Osteocyte (in vitro differentiated cells): ENCODE results near the gene GPC6. TPM values are rescaled to one million over a fixed set of nuclear protein-coding genes. Genes with fewer than 3 reads are reported as not detected.

Experiments
- DNase-seq: peaks from one replicate; pipeline ENCODE4 v3.0.0; 2021; ENCODE audit warnings: mixed read lengths; ENCODE audit not compliant: unreplicated experiment; ENCODE audit errors: extremely low spot score
- H3K27ac Mint-ChIP-seq: one replicate; pipeline ENCODE4 v1.8.0; 2021; ENCODE audit warnings: mild to moderate bottlenecking, mixed read lengths; ENCODE audit not compliant: unreplicated experiment
- H3K27me3 Mint-ChIP-seq: one replicate; pipeline ENCODE4 v1.8.0; 2021; ENCODE audit warnings: mixed read lengths; ENCODE audit not compliant: unreplicated experiment
- H3K36me3 Mint-ChIP-seq: one replicate; pipeline ENCODE4 v1.8.0; 2021; ENCODE audit warnings: mixed read lengths; ENCODE audit not compliant: unreplicated experiment
- H3K4me1 Mint-ChIP-seq: one replicate; pipeline ENCODE4 v1.8.0; 2021; ENCODE audit warnings: mixed read lengths; ENCODE audit not compliant: unreplicated experiment
- H3K4me3 Mint-ChIP-seq: one replicate; pipeline ENCODE4 v1.8.0; 2021; ENCODE audit warnings: mild to moderate bottlenecking, moderate library complexity, mixed read lengths; ENCODE audit not compliant: unreplicated experiment
- H3K9me3 Mint-ChIP-seq: one replicate; pipeline ENCODE4 v1.8.0; 2021; ENCODE audit warnings: mixed read lengths; ENCODE audit not compliant: unreplicated experiment
- CTCF ChIP-seq: fragments of 200-600 bp; sonication (generic); IDR thresholded peaks from 2 replicates; pipeline ENCODE4 v1.5.0; 2021; ENCODE audit warnings: antibody characterized with exemption, mild to moderate bottlenecking, moderate library complexity
- total RNA-seq: library from RNA; stranded (reverse); gene quantifications from 2 replicates; pipeline ENCODE4 v1.2.1, GENCODE V29; 2021

The GPC6 gene
- total RNA-seq, 1 donor from 2014 or later = 125 TPM

DNA sequence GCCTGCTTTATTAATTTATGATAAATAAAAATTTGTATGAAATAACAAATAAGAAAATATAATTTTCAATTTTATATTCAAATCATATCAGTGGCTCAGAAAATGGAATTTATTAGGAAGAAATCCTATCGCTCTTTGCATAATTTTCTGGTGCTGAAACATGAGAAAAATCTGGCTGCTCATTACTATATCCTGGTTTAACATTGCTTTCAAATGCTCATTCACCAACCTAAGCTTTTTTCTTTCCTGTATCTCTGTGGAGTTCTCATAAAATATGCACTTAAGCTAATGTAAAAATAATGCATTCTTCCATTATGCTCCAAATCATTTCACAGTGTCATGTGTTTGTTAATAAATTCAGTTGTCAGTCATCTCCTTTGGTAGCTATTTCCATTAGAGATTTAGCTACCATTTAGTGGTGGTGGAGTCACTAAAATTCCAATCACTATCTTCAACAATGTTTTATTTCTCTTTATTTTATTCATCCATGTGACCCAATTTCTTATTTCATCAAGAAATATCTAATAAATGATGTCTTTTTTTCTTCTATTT, 754.9 kb downstream of the GPC6 start:
- no peaks in the 10 kb centered on the region for H3K27me3 Mint-ChIP-seq
- no peak overlapping the region for H3K4me3 Mint-ChIP-seq
- no peak for TF ChIP-seq CTCF
- no peak for DNase-seq
- H3K4me1 Mint-ChIP-seq = peaks cover 25% of the 10 kb centered on the region
- peaks cover 8% of the 10 kb centered on the region for H3K36me3 Mint-ChIP-seq
- no peak overlapping the region for H3K27ac Mint-ChIP-seq
- peaks cover 13% of the 10 kb centered on the region for H3K9me3 Mint-ChIP-seq

DNA sequence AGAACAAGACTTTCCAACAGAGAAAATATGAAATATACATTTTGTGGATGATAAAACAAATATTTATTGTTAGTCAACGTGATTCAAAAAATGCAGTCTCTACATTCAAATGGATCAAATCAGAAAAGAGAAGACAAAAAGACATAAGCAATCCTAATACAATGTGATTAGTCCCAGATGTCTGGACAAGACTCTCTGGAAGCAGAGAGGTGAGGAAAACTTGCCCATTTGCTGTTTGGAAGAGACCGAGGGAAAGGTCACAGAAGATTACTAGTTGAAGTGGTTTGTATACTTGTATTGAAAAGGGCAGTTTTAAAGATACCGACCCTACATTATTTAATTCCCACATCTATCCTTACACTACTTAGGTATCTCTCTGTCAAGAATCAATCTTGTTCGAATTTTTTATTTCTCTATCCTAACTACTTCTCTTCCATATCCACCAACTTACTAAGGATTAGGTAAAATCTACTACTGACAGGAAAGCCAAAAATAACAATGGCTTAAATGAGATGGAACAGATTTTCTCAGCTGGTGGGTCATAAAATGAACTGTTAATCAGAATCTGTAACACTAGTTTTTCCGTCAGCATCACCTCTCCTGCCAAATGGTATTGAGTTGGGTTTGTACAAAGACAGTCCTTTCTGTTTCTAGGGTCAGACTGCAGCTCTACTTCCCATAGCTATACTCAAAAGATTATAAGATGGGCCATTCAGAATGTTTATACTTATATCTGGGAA, 755.7 kb downstream of the GPC6 start:
- H3K36me3 Mint-ChIP-seq = peaks cover 10% of the 10 kb centered on the region
- no peak overlapping the region for H3K4me3 Mint-ChIP-seq
- TF ChIP-seq CTCF = no peak
- no peak overlapping the region for H3K27ac Mint-ChIP-seq
- no peaks in the 10 kb centered on the region for H3K27me3 Mint-ChIP-seq
- no peak for DNase-seq
- H3K4me1 Mint-ChIP-seq = peaks cover 25% of the 10 kb centered on the region
- H3K9me3 Mint-ChIP-seq = peaks cover 13% of the 10 kb centered on the region

DNA sequence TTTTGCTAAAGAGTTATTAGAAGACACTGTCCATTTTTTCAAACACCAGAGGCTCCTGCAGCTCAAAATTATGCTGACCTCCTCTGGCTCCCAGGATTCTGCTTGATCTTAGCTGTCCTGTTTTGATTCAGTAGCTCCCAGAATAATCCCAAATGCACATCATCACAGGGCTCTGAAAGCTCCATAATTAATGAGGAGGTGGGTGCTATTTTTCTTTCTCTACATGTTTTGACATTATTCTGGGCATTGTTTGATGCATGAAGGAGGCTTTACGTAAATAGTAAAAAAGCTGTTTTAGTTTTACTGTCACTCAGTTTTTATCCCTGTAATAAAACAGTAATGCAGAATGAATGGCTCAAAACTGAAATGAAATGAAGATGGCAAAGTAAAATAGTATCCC, 757.4 kb downstream of the GPC6 start:
- no peaks in the 10 kb centered on the region for H3K27me3 Mint-ChIP-seq
- peaks cover 4% of the 10 kb centered on the region for H3K9me3 Mint-ChIP-seq
- H3K4me3 Mint-ChIP-seq = no peak overlapping the region
- no peak overlapping the region for H3K27ac Mint-ChIP-seq
- TF ChIP-seq CTCF = no peak
- peaks cover 7% of the 10 kb centered on the region for H3K36me3 Mint-ChIP-seq
- DNase-seq = no peak
- H3K4me1 Mint-ChIP-seq = peaks cover 25% of the 10 kb centered on the region

DNA sequence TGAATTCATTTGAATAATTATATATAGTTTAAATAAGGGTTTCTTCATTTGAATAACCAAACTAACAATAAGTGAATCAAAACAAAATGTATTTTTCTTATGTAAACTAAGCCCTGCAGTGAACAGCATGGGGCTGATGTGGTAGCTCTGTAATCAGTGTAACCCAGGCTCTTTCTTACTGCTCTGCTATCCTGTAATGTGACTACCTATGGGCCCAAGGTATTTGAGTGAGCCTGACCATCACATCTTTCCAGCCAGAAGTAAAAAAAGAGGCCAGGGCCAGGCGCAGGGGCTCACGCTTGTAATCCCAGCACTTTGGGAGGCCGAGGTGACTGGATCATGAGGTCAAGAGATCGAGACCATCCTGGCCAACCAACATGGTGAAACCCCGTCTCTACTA, 758.3 kb downstream of the GPC6 start:
- Mint-ChIP-seq H3K36me3 (peaks cover 7% of the 10 kb centered on the region), H3K9me3 (peaks cover 4% of the 10 kb centered on the region), H3K27ac (no peak overlapping the region)

More for the DNA sequence above, 758.3 kb downstream of the GPC6 start:
- Mint-ChIP-seq H3K4me1 (peaks cover 25% of the 10 kb centered on the region), H3K27me3 (no peaks in the 10 kb centered on the region), H3K4me3 (no peak overlapping the region)
- TF ChIP-seq CTCF = no peak
- no peak for DNase-seq
